ENCODE data around the gene OR51F2.

GRCh38 chr11:4862447-4863236 lies 41.5 kb downstream of the OR51F2 start:
- no peak for TF ChIP-seq CTCF (conservative IDR thresholded peaks at IDR 0.05 in 1 of 2, IDR thresholded peaks at IDR 0.05 in 1 of 2; ENCODE audit: extremely low read depth in 1 of 2, insufficient read depth in 1 of 2, low read depth in 1 of 2, low read length in 2 of 2)
- no peak for TF ChIP-seq EZH2 (IDR thresholded peaks at IDR 0.05; ENCODE audit: borderline replicate concordance, low read length)
